ENCODE data around the gene TMEM222.

TMEM222 gene

GRCh38 chr1:27359822-27360158, 37.8 kb downstream of the TMEM222 start:
- DNase-seq = no peak
- ATAC-seq = no peak

- ATAC-seq (no peak), DNase-seq (peak; percentile 47)
These were observed 38.4 kb downstream of the TMEM222 start for GRCh38 chr1:27360159-27361043.

GRCh38 chr1:27361044-27361402, 39.1 kb downstream of the TMEM222 start:
- ATAC-seq (no peak), DNase-seq (no peak)

GRCh38 chr1:27361553-27361952, 39.6 kb downstream of the TMEM222 start:
- no peak for ATAC-seq
- no peak for DNase-seq

GRCh38 chr1:27363766-27364695, 42.1 kb downstream of the TMEM222 start:
- ATAC-seq (no peak), DNase-seq (no peak)

GRCh38 chr1:27364696-27365371, 42.9 kb downstream of the TMEM222 start:
- ATAC-seq = no peak
- no peak for DNase-seq

- DNase-seq (peak; percentile 84), ATAC-seq (peak; percentile 66)
These were observed 43.6 kb downstream of the TMEM222 start for GRCh38 chr1:27365372-27366112.

- ATAC-seq (peak; percentile 83), DNase-seq (peak; percentile 86)
These were observed 44.1 kb downstream of the TMEM222 start for GRCh38 chr1:27366113-27366410.

GRCh38 chr1:27366411-27367159, 44.6 kb downstream of the TMEM222 start, which contains the start of gene MAP3K6:
Gene MAP3K6, minus strand, starts transcription at chr1:27366961. Its CDS starts 364 bp downstream, at chr1:27366597.
- ATAC-seq (peak; percentile 24), DNase-seq (peak; percentile 57)

GRCh38 chr1:27367160-27367650, 45.2 kb downstream of the TMEM222 start:
- no peak for ATAC-seq
- no peak for DNase-seq

GRCh38 chr1:27368869-27369582, 47.1 kb downstream of the TMEM222 start:
- no peak for DNase-seq
- ATAC-seq = no peak

GRCh38 chr1:27372022-27372807, 50.3 kb downstream of the TMEM222 start:
- no peak for ATAC-seq
- no peak for DNase-seq

GRCh38 chr1:27372808-27373690, 51.1 kb downstream of the TMEM222 start:
- no peak for DNase-seq
- no peak for ATAC-seq

- no peak for ATAC-seq
These were observed 52.6 kb downstream of the TMEM222 start, which contains the start of gene FCN3 for GRCh38 chr1:27374362-27375086. Gene FCN3, minus strand, starts transcription at chr1:27374824. Its CDS starts 6 bp downstream, at chr1:27374818.

GRCh38 chr1:27377760-27378495, 56.0 kb downstream of the TMEM222 start:
- DNase-seq = no peak
- no peak for ATAC-seq

More at GRCh38 chr1:27374362-27375086, 52.6 kb downstream of the TMEM222 start, which contains the start of gene FCN3:
- no peak for DNase-seq

GRCh38 chr1:27379564-27380122, 57.7 kb downstream of the TMEM222 start:
- ATAC-seq (no peak), DNase-seq (no peak)
